ENCODE results near the gene ASPSCR1. TPM values are rescaled to one million over a fixed set of nuclear protein-coding genes. Genes with fewer than 3 reads are reported as not detected.
A peak's percentile ranks its signal among the peaks of the same experiment; 100 is the strongest.

The ASPSCR1 gene
- total RNA-seq, 2 experiments from 2014 or later: 33.6 to 34.8 TPM

DNA sequence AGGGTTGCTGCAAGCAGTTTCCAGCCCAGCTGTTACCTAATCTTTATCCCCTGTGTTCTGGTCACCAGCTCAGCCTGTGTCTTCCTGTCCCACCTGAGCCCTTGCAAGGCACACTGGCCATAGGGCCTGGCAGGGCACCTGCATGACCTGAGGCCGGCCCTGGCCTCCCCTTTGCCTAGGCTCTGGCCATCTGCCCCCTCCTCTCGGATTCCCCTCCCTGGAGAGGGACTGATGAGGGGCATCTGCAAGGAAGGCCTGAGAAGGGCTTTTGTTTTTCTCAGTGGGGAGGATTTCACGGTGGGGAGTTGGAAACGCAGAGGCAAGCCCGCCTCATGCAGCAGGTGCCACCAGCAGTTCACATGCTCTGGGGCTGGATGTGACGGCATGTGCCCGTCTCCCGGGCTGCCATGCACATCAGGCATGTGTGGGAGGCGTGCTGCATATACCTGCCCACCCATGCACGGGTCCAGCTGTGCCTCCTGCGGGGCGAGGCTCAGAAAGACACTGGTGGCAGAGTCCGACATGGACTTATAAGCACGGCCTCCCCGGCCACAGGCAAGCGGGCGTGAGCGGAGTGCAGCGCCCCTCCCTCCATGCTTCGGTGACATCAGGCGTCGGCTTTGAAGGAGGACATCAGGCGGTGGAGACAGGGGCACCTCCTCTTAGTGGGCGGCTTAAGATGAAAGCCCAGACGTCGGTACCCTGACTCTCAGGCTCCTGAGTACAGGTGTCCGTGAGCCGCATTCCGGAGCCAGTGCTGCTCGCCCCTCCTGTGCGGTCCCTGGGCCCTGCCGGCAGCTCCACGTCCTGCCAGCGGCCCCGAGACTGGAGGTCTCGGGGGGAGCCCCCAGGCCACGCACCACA, 16.5 kb downstream of the ASPSCR1 start:
- Mint-ChIP-seq H3K36me3 (ENCODE audit: low read depth) (no peaks in the 10 kb centered on the region), H3K27ac (no peak overlapping the region), H3K4me3 (no peak overlapping the region), H3K4me1 (ENCODE audit: low read depth) (peaks cover 4% of the 10 kb centered on the region), H3K27me3 (ENCODE audit: low read depth) (no peaks in the 10 kb centered on the region), H3K9me3 (no peaks in the 10 kb centered on the region)
- intact Hi-C loops (cut with micrococcal nuclease): no loop called here
- no peak for DNase-seq
- CTCF ChIA-PET: interaction anchor here (0.6 kb wide), 1 partner anchor 41 kb away, joined by 4 read pairs; no protein-coding TSS in a partner anchor

DNA sequence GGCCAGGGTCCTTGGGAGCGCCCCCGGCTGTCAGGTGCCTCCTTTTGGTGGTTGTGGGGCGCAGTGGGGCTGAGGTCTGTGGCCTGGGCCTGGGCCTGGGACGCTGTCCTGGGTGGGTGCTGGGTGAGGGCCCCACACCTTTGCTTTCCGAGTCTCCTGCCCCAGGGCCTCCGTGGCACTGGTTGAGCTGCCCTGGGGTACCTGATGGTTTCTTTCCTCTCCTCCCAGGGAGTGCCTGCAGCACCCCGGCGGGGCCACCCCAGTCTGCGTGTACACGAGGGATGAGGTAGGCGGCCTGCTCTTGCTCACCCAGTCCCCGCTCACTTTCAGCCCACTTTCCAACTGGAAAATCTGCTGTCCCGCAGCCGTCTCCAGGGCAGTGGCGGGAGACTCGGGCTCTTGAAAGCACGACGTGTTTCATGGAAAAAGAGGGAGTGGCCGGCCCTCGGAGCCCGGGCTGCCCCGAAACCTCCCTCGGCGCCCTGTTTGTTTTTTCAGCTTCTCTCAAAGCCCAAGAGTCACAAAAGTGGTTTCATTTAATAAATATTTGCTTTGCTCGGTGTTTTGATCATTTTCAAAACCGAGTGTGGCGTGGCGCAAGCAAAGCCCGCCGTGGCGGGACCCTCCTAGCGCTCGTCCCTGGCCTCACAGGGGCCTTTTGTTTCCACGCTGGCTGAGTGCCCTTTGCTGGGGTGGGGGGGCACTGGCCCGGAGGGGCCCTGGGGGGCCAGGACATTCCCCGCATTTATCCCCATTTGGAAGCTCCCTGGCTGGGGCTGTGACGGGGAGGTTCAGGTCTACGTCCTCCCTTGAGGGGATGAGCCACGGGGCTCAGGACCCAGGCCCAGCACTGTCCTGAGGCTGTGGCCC, 17.4 kb downstream of the ASPSCR1 start:
- H3K9me3 Mint-ChIP-seq: no peaks in the 10 kb centered on the region
- H3K27me3 Mint-ChIP-seq (ENCODE audit: low read depth): no peaks in the 10 kb centered on the region
- H3K4me3 Mint-ChIP-seq: no peak overlapping the region
- CTCF ChIA-PET: interaction anchor here (0.9 to 2.8 kb wide), 2 partner anchors 25 to 35 kb away, joined by 3 to 10 read pairs; no protein-coding TSS in a partner anchor
- H3K36me3 Mint-ChIP-seq (ENCODE audit: low read depth): no peaks in the 10 kb centered on the region
- intact Hi-C loops (cut with micrococcal nuclease): no loop called here
- no peak for DNase-seq
- H3K4me1 Mint-ChIP-seq (ENCODE audit: low read depth): peaks cover 4% of the 10 kb centered on the region
- H3K27ac Mint-ChIP-seq: no peak overlapping the region

DNA sequence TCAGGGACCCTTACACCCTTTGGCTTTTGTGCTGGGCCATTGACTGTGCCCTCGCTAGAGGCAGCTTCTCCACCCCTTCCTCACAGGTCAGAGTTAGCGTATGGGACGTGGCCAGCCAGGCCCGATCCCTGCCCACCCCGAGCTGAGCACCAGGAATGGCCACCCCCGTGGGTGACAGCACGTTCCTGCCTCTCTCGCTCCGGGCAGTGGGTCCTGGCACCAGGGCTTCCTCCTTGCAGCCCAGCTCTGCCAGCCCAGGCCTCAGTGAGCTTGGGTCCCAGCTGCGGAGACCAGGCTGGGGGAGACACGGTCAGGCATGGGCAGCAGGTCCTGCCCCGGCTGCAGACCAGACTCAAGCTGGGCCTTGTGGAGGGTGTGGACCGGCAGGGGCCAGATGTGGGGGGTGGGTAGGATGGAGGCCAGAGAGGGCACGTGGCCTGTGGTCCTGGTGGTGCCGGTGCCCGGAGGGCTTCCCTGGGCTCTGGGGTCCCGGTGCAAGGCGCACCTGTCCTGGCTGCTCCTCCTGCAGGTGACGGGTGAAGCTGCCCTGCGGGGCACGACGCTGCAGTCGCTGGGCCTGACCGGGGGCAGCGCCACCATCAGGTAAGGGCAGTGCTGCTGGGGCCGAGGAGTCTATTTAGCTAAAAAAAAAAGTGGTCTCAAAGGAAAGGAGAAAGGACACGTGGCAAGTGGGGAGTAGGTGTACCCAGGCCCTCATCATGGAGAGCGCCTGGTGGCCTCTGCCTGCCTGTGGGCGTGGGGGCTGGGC, 18.2 kb downstream of the ASPSCR1 start:
- intact Hi-C loops (cut with micrococcal nuclease): no loop called here
- no peak for DNase-seq
- Mint-ChIP-seq H3K27me3 (ENCODE audit: low read depth) (no peaks in the 10 kb centered on the region), H3K36me3 (ENCODE audit: low read depth) (no peaks in the 10 kb centered on the region), H3K4me3 (no peak overlapping the region), H3K27ac (no peak overlapping the region), H3K9me3 (no peaks in the 10 kb centered on the region), H3K4me1 (ENCODE audit: low read depth) (peaks cover 2% of the 10 kb centered on the region)
- CTCF ChIA-PET: interaction anchor here (0.9 to 2.8 kb wide), 2 partner anchors 25 to 36 kb away, joined by 3 to 10 read pairs; no protein-coding TSS in a partner anchor

DNA sequence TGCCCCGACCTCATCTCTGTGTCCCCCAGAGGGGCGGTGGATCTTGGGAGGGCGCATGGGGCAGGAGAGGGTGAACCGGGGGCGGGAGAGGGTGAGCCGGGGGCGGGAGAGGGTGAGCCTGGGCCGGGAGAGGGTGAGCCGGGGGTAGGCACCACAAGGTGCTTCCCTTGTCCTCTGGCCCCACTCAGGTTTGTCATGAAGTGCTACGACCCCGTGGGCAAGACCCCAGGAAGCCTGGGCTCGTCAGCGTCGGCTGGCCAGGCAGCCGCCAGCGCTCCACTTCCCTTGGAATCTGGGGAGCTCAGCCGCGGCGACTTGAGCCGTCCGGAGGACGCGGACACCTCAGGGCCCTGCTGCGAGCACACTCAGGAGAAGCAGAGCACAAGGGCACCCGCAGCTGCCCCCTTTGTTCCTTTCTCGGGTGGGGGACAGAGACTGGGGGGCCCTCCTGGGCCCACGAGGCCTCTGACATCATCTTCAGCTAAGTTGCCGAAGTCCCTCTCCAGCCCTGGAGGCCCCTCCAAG, 18.9 kb downstream of the ASPSCR1 start:
- CTCF ChIA-PET: interaction anchor here (1.3 to 2.8 kb wide), 2 partner anchors 25 to 37 kb away, joined by 3 to 10 read pairs; no protein-coding TSS in a partner anchor
- intact Hi-C loops (cut with micrococcal nuclease): no loop called here
- no peaks in the 10 kb centered on the region for H3K4me1 Mint-ChIP-seq (ENCODE audit: low read depth)
- H3K9me3 Mint-ChIP-seq: no peaks in the 10 kb centered on the region
- no peaks in the 10 kb centered on the region for H3K27me3 Mint-ChIP-seq (ENCODE audit: low read depth)
- no peak overlapping the region for H3K4me3 Mint-ChIP-seq
- DNase-seq: no peak
- no peaks in the 10 kb centered on the region for H3K36me3 Mint-ChIP-seq (ENCODE audit: low read depth)
- no peak overlapping the region for H3K27ac Mint-ChIP-seq

DNA sequence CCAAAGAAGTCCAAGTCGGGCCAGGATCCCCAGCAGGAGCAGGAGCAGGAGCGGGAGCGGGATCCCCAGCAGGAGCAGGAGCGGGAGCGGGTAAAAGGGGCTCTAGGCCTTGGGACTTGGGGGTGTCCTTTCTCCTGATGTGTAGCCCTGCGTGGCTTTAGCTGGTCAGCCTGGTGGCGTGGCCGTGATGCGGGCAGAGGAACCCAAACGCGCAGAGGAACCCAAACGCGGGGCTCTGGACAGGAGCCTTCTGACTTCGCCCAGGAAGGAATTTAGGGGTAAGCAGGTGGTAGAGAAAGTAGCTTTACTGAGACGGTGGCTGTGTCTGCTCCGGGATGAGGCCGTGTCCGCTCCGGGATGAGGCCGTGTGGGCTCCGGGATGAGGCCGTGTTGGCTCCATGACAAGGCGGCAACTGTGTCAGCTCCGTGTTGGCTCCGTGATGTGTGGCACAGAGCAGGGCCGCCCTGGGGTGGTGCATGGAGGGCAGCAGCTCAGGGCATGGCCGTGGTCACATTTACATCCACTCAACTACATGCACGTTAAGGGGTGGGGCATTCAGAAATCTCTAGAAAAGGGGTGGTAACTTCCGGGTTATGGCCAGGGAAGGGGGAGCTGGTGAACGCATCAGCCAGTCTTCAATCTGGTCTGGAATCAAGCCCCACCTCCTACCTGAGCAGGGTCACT, 19.5 kb downstream of the ASPSCR1 start:
- no peaks in the 10 kb centered on the region for H3K36me3 Mint-ChIP-seq (ENCODE audit: low read depth)
- no peak overlapping the region for H3K27ac Mint-ChIP-seq
- intact Hi-C loops (cut with micrococcal nuclease): no loop called here
- H3K4me3 Mint-ChIP-seq: no peak overlapping the region
- no peaks in the 10 kb centered on the region for H3K4me1 Mint-ChIP-seq (ENCODE audit: low read depth)
- no peak for DNase-seq
- no peaks in the 10 kb centered on the region for H3K27me3 Mint-ChIP-seq (ENCODE audit: low read depth)
- CTCF ChIA-PET: interaction anchor here (1.3 to 2.8 kb wide), 3 partner anchors 23 to 37 kb away, joined by 3 to 10 read pairs (median 4); no protein-coding TSS in a partner anchor
- no peaks in the 10 kb centered on the region for H3K9me3 Mint-ChIP-seq

DNA sequence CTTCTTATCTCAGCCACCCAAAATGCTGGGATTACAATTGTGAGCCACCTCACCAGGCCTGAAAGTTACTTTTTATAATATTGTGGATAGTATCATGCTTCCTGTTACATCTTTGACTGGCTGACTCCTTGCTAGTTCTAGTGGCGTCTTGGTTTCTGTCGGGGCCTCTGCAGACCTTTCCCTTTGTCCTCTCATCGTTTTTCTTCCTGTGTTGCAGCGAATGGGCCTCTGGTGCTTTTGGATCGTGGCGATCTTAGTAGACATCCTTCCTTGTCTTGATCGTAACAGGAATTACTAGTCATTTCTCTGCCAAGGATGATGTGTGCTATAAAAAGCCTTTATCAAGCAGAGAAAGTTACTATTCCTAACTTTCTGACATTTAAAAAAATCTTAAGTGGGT, 20.8 kb downstream of the ASPSCR1 start:
- H3K27me3 Mint-ChIP-seq (ENCODE audit: low read depth): no peaks in the 10 kb centered on the region
- no peak overlapping the region for H3K4me3 Mint-ChIP-seq
- no peaks in the 10 kb centered on the region for H3K9me3 Mint-ChIP-seq
- CTCF ChIA-PET: interaction anchor here (1.4 kb wide), 1 partner anchor 22 kb away, joined by 4 read pairs; no protein-coding TSS in a partner anchor
- peak overlapping the region; percentile 11 for H3K27ac Mint-ChIP-seq
- intact Hi-C loops (cut with micrococcal nuclease): no loop called here
- H3K36me3 Mint-ChIP-seq (ENCODE audit: low read depth): no peaks in the 10 kb centered on the region
- no peaks in the 10 kb centered on the region for H3K4me1 Mint-ChIP-seq (ENCODE audit: low read depth)
- no peak for DNase-seq

DNA sequence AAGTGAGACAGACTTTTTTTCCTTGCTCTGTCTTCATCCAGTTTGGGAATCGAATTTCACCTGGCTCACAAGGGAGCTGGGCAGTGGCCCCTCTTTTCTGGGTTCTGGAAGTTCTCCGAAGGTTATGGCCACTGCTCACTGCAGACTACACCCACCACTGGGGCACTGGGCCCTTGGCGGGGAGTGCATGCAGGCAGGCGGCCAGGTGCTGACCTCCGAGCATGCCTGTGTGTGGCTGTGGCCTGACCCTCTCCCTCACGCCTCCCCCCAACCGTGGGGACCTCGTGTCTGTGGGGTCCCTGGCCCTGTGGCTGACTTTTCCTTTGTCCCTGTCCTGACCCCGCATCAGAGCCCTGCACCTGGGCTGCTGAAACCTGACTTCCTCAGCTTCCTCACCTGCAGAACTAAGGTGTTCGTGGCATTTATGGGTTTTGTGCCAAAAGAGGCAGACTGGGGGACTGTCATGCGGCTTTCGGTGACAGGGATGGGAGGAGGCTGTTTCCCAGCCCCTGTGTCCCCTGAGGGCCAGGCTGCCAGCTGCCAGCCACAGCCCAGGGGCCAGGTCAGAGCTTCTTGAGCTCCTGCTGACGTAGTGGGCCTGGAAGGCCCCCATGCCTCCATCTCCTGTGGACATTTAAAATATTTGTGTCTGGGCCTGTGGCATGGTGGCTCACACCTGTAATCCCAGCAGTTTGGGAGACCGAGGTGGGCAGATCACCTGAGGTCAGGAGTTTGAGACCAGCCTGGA, 21.4 kb downstream of the ASPSCR1 start:
- CTCF ChIA-PET: no interaction called here
- Mint-ChIP-seq H3K9me3 (no peaks in the 10 kb centered on the region), H3K27me3 (ENCODE audit: low read depth) (no peaks in the 10 kb centered on the region), H3K4me1 (ENCODE audit: low read depth) (no peaks in the 10 kb centered on the region), H3K36me3 (ENCODE audit: low read depth) (no peaks in the 10 kb centered on the region), H3K4me3 (no peak overlapping the region), H3K27ac (no peak overlapping the region)
- DNase-seq: no peak
- intact Hi-C loops (cut with micrococcal nuclease): no loop called here

DNA sequence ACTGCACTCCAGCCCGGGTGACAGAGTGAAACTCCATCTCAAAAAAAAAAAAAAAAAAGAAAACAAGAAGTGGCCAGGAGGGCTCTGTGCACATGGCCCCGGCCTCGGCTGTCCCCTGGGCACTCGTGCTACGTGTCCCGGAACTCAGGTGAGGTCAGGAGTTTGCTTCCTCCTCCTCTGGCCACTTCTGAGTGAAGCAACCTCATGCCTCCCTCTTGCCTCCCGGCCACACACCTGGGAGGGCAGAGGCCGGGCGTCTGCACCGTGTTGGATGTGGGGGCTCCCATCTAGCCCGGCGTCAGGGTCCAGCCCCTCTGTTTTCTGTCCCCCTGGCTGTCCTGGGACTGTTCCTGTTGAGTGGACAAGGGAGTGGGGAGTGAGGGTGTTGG, 22.2 kb downstream of the ASPSCR1 start:
- CTCF ChIA-PET: no interaction called here
- H3K4me1 Mint-ChIP-seq (ENCODE audit: low read depth): no peaks in the 10 kb centered on the region
- no peaks in the 10 kb centered on the region for H3K36me3 Mint-ChIP-seq (ENCODE audit: low read depth)

DNA sequence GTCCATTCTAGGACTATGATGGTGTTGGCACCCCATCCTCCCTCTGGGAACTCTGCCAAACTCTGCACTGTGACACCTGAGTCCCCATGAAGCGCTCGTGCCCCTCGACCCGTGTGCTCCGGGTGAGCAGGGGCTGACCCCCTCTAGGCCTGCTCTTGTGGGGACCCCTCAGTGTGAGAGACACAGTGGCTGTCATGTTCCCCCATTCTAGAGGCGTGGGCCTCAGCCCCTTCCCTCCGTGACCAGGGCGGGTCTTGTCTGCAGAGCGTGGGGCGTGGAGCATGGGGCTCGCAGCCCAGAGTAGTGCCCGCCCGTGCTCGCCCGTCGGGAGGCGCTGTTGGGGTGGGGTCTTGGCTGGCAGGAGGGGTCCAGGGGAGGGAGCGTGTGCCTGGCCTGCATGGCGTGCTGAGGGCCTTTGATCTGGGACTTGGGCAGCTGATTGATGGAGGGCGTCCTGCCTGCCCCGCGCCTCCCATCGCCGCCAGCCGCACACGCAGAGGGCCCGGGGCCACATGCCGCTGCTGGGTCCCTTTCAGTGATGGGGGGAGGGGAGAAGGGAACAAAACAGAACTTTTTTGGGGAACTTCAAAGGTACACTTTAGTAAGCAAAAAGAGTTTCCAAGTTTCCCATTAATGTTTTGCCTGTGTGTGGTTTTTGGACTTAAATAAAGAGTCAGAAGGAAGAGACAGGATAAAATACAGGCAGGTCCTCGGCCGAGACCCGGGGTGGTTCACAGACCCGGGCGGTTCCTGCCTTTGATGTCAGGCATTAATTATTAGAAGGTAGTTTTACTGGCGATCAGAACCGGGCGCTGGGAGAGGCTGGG, 22.8 kb downstream of the ASPSCR1 start:
- CTCF ChIA-PET: no interaction called here
- intact Hi-C loops (cut with micrococcal nuclease): no loop called here
- Mint-ChIP-seq H3K27ac (no peak overlapping the region), H3K27me3 (ENCODE audit: low read depth) (no peaks in the 10 kb centered on the region), H3K4me3 (no peak overlapping the region), H3K4me1 (ENCODE audit: low read depth) (no peaks in the 10 kb centered on the region), H3K36me3 (ENCODE audit: low read depth) (no peaks in the 10 kb centered on the region), H3K9me3 (no peaks in the 10 kb centered on the region)
- DNase-seq: no peak

More for the DNA sequence above, 22.2 kb downstream of the ASPSCR1 start:
- intact Hi-C loops (cut with micrococcal nuclease): no loop called here
- DNase-seq: no peak
- no peak overlapping the region for H3K27ac Mint-ChIP-seq
- no peak overlapping the region for H3K4me3 Mint-ChIP-seq
- no peaks in the 10 kb centered on the region for H3K9me3 Mint-ChIP-seq
- no peaks in the 10 kb centered on the region for H3K27me3 Mint-ChIP-seq (ENCODE audit: low read depth)

DNA sequence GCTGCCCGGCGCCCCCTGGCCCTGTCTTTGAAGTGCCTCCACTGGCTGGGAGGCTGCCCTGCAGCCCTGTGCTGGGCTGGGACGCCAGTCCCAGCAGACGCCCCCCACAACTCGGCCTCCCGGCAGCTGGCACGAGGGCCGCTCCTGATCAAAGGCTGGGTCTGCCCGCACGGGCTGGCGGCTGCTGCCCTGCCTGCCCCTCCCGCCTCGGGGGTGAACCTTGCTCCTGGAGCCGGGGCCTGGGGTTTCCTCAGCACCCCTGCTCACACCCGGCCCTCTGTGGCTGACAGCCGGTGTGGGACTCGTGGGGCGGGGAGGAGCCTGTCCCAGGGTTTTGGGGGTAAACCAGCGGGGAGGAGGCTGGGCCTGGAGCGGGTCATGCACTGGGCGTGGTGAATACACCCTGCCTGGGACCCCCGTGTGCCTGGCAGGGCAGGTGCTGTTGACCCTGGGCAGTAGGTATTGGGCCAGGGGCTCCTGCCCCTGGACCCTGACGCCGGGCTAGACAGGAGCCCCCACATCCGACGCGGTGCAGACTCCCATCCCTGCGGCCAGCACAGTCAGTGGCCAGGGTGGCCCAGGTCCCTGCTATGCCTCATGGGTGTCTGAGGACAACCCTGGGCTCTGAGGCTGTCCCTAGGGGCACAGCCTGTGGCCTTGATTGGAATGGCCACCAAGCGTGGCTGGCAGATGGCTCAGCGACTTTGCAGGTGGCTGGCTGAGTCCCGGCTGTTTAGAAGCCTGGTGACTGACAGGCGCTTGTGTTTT, 23.6 kb downstream of the ASPSCR1 start:
- no peak overlapping the region for H3K4me3 Mint-ChIP-seq
- H3K4me1 Mint-ChIP-seq (ENCODE audit: low read depth): no peaks in the 10 kb centered on the region
- H3K36me3 Mint-ChIP-seq (ENCODE audit: low read depth): no peaks in the 10 kb centered on the region
- no peak for DNase-seq
- no peaks in the 10 kb centered on the region for H3K27me3 Mint-ChIP-seq (ENCODE audit: low read depth)
- CTCF ChIA-PET: no interaction called here
- intact Hi-C loops (cut with micrococcal nuclease): no loop called here
- no peak overlapping the region for H3K27ac Mint-ChIP-seq
- no peaks in the 10 kb centered on the region for H3K9me3 Mint-ChIP-seq

Measured in activated naive CD4-positive, alpha-beta T cell treated with anti-CD3 and anti-CD28 coated beads for 36 hours (primary cell).